DOHH2 (cell line): ENCODE measurements around the gene PRSS22.

Experiments used
- H3F3A ChIP-seq: fragments of 200-600 bp; sonication (generic), shearing (Covaris generic); 2 replicates; pipeline ENCODE4 v1.6.0; 2016; ENCODE audit warnings: antibody characterized with exemption, mild to moderate bottlenecking; ENCODE audit not compliant: control insufficient read depth, insufficient read depth
- H3K27ac ChIP-seq: fragments of 200-600 bp; sonication (generic); 2 replicates; pipeline ENCODE4 v1.5.1; 2014; ENCODE audit warnings: low read depth, mild to moderate bottlenecking, low read length, moderate library complexity
- H3K27me3 ChIP-seq: fragments of 200-600 bp; sonication (generic); 2 replicates; pipeline ENCODE4 v1.6.1; 2014; ENCODE audit warnings: mild to moderate bottlenecking, low read length, mixed read lengths; ENCODE audit not compliant: control insufficient read depth
- H3K36me3 ChIP-seq: fragments of 200-600 bp; sonication (generic); 2 replicates; pipeline ENCODE4 v1.6.1; 2014; ENCODE audit warnings: mild to moderate bottlenecking, low read length, moderate library complexity, mixed read lengths; ENCODE audit not compliant: control insufficient read depth
- H3K4me1 ChIP-seq: fragments of 200-600 bp; sonication (generic); 2 replicates; pipeline ENCODE4 v1.6.1; 2014; ENCODE audit warnings: mild to moderate bottlenecking, low read length, mixed read lengths; ENCODE audit not compliant: control insufficient read depth
- H3K4me2 ChIP-seq: fragments of 200-600 bp; sonication (generic); 2 replicates; pipeline ENCODE4 v1.6.0; 2014; ENCODE audit warnings: mild to moderate bottlenecking, low read length, moderate library complexity
- H3K4me3 ChIP-seq: fragments of 200-600 bp; sonication (generic); 2 replicates; pipeline ENCODE4 v1.5.1; 2014; ENCODE audit warnings: mild to moderate bottlenecking, low read length, mixed read lengths
- H3K79me2 ChIP-seq: fragments of 200-600 bp; sonication (generic); 2 replicates; pipeline ENCODE4 v1.6.1; 2014; ENCODE audit warnings: mild to moderate bottlenecking, low read length, mixed read lengths; ENCODE audit not compliant: control insufficient read depth
- H3K9me2 ChIP-seq: fragments of 200-600 bp; sonication (generic); replicated peaks from 2 replicates; pipeline ENCODE4 v1.6.1; 2014; ENCODE audit warnings: mild to moderate bottlenecking, low read length, mixed read lengths; ENCODE audit not compliant: control insufficient read depth
- H3K9me3 ChIP-seq: fragments of 200-600 bp; sonication (generic); 2 replicates; pipeline ENCODE4 v1.6.1; 2014; ENCODE audit warnings: antibody characterized with exemption, low read length, mixed read lengths; ENCODE audit not compliant: control insufficient read depth, insufficient read depth
- H4K20me1 ChIP-seq: fragments of 200-600 bp; sonication (generic); 2 replicates; pipeline ENCODE4 v1.6.0; 2014; ENCODE audit warnings: low read depth, mild to moderate bottlenecking, antibody characterized with exemption, low read length, moderate library complexity; ENCODE audit not compliant: control insufficient read depth, insufficient read depth
- CTCF ChIP-seq: fragments of 200-600 bp; sonication (generic); IDR thresholded peaks from one replicate; pipeline ENCODE4 v1.5.1; 2014; ENCODE audit warnings: antibody characterized with exemption, mild to moderate bottlenecking, low read depth, low read length; ENCODE audit not compliant: poor library complexity, severe bottlenecking
- EZH2phosphoT487 ChIP-seq: fragments of 200-600 bp; sonication (generic); IDR thresholded peaks from 2 replicates; pipeline ENCODE4 v1.6.1; 2017; ENCODE audit warnings: borderline replicate concordance, mild to moderate bottlenecking, antibody characterized with exemption, low read length, moderate library complexity, mixed read lengths

PRSS22 gene

GRCh38 chr16:2905241-2905987, 47.4 kb upstream of the PRSS22 start:
- Histone ChIP-seq H3K27me3 (no peaks in the 10 kb centered on the region), H3K4me1 (peaks cover 11% of the 10 kb centered on the region), H3K4me3 (peak overlapping the region; percentile 98), H4K20me1 (no peaks in the 10 kb centered on the region), H3K27ac (peak overlapping the region; percentile 42), H3K9me2 (no peaks in the 10 kb centered on the region), H3K9me3 (no peaks in the 10 kb centered on the region), H3K36me3 (no peaks in the 10 kb centered on the region), H3K79me2 (no peaks in the 10 kb centered on the region), H3F3A (peaks cover 3% of the 10 kb centered on the region), H3K4me2 (peak overlapping the region; percentile 99)
- TF ChIP-seq CTCF (no peak), EZH2phosphoT487 (no peak)

- H3K36me3 ChIP-seq: no peaks in the 10 kb centered on the region
- H3K4me2 ChIP-seq: peak overlapping the region; percentile 99
- H3K9me2 ChIP-seq: no peaks in the 10 kb centered on the region
- peaks cover 11% of the 10 kb centered on the region for H3K4me1 ChIP-seq
- no peaks in the 10 kb centered on the region for H3K79me2 ChIP-seq
- H3F3A ChIP-seq: no peaks in the 10 kb centered on the region
- H3K9me3 ChIP-seq: no peaks in the 10 kb centered on the region
- H3K4me3 ChIP-seq: peak overlapping the region; percentile 98
- H3K27me3 ChIP-seq: no peaks in the 10 kb centered on the region
- TF ChIP-seq EZH2phosphoT487 (no peak), CTCF (no peak)
- no peaks in the 10 kb centered on the region for H4K20me1 ChIP-seq
- peak overlapping the region; percentile 42 for H3K27ac ChIP-seq
These were observed 46.9 kb upstream of the PRSS22 start for GRCh38 chr16:2904922-2905240.

GRCh38 chr16:2904100-2904921, 46.3 kb upstream of the PRSS22 start:
- Histone ChIP-seq H3K27me3 (no peaks in the 10 kb centered on the region), H3K79me2 (no peaks in the 10 kb centered on the region), H3F3A (no peaks in the 10 kb centered on the region), H4K20me1 (no peaks in the 10 kb centered on the region), H3K27ac (peak overlapping the region; percentile 42), H3K9me3 (no peaks in the 10 kb centered on the region), H3K4me1 (peaks cover 11% of the 10 kb centered on the region), H3K36me3 (no peaks in the 10 kb centered on the region), H3K9me2 (no peaks in the 10 kb centered on the region), H3K4me2 (peak overlapping the region; percentile 99), H3K4me3 (peak overlapping the region; percentile 98)
- TF ChIP-seq EZH2phosphoT487 (no peak), CTCF (peak; percentile 83)
